H4 (cell line): ENCODE data around the gene PLOD3. TPM values are rescaled to one million over a fixed set of nuclear protein-coding genes. Genes with fewer than 3 reads are reported as not detected.

ENCODE experiments used
- DNase-seq: peaks from one replicate; pipeline ENCODE4 v3.0.0-alpha.2; 2015; ENCODE audit warnings: low spot score
- total RNA-seq: library from RNA; depleted of rRNA; stranded (reverse); fragments of >200 nt; shearing (Covaris generic); gene quantifications from 2 replicates; pipeline ENCODE4 v1.2.3, GENCODE V29; 2014

Gene PLOD3
- total RNA-seq, 1 experiment from 2014 or later: 32.7 TPM

GRCh38 chr7:101239191-101239950 is 22.0 kb upstream of the PLOD3 start:
- no peak for DNase-seq

GRCh38 chr7:101238226-101239182 is 21.1 kb upstream of the PLOD3 start:
- DNase-seq: no peak

- no peak for DNase-seq
Observed at GRCh38 chr7:101237206-101238067, 20.1 kb upstream of the PLOD3 start, which contains the start of gene CLDN15. TSS of gene CLDN15 (minus strand) at chr7:101237802. CDS start at chr7:101237581, 221 bp downstream.

- no peak for DNase-seq
Observed at GRCh38 chr7:101236292-101236835, 19.0 kb upstream of the PLOD3 start.

GRCh38 chr7:101235522-101235921 is 18.1 kb upstream of the PLOD3 start:
- DNase-seq: no peak

- DNase-seq: no peak
Observed at GRCh38 chr7:101235050-101235449, 17.7 kb upstream of the PLOD3 start.

- no peak for DNase-seq
Observed at GRCh38 chr7:101234636-101235035, 17.3 kb upstream of the PLOD3 start.

GRCh38 chr7:101233907-101234547 is 16.6 kb upstream of the PLOD3 start:
- DNase-seq: no peak

GRCh38 chr7:101232141-101232850 is 14.9 kb upstream of the PLOD3 start:
- DNase-seq: no peak

- DNase-seq: no peak
Observed at GRCh38 chr7:101231644-101232043, 14.3 kb upstream of the PLOD3 start.

- no peak for DNase-seq
Observed at GRCh38 chr7:101226721-101227120, 9.3 kb upstream of the PLOD3 start.

GRCh38 chr7:101225650-101226049 is 8.3 kb upstream of the PLOD3 start:
- no peak for DNase-seq

GRCh38 chr7:101223528-101223927 is 6.1 kb upstream of the PLOD3 start:
- DNase-seq: no peak

- no peak for DNase-seq
Observed at GRCh38 chr7:101222275-101222830, 5.0 kb upstream of the PLOD3 start.

GRCh38 chr7:101220295-101220694 is 2.9 kb upstream of the PLOD3 start:
- DNase-seq: no peak

- DNase-seq: no peak
Observed at GRCh38 chr7:101218236-101219125, 1.1 kb upstream of the PLOD3 start.

GRCh38 chr7:101216860-101217387 is 457 bp downstream of the PLOD3 start:
- DNase-seq: no peak

GRCh38 chr7:101216001-101216859 is 1.2 kb downstream of the PLOD3 start:
- DNase-seq: no peak
